GM12878 (cell line): ENCODE data around the gene FAM124B.

Source experiments
- EP300 ChIP-seq, 2 experiments: fragments of 150-350 bp in 1 of 2; IDR thresholded peaks; 2 replicates each; pipeline ENCODE4 v1.6.1; 2011 to 2012; ENCODE audit warnings: low read depth in 2 of 2, low read length in 2 of 2, borderline replicate concordance in 1 of 2, improper control_type of control experiment in 1 of 2, inconsistent platforms in 1 of 2; ENCODE audit not compliant: control insufficient read depth in 1 of 2
- EZH2 ChIP-seq: IDR thresholded peaks from 2 replicates; pipeline ENCODE4 v1.6.1; 2012; ENCODE audit warnings: low read depth, mild to moderate bottlenecking, control low read depth, inconsistent platforms, low read length, borderline replicate concordance; ENCODE audit not compliant: control insufficient read depth
- GABPA ChIP-seq: IDR thresholded peaks from 2 replicates; pipeline ENCODE4 v1.6.1; 2014; ENCODE audit warnings: antibody characterized with exemption, low read depth, mild to moderate bottlenecking, inconsistent platforms
- HDAC2 ChIP-seq: fragments of 200-600 bp; sonication (generic); IDR thresholded peaks from 2 replicates; pipeline ENCODE4 v1.6.1; 2017
- MYC ChIP-seq: IDR thresholded peaks from 2 replicates; pipeline ENCODE4 v1.6.1; 2011; ENCODE audit warnings: mild to moderate bottlenecking, low read length, moderate library complexity, inconsistent platforms; ENCODE audit not compliant: insufficient read depth, insufficient replicate concordance, insufficient read length, severe bottlenecking
- NR2C1 ChIP-seq: fragments of 450-650 bp; IDR thresholded peaks from 2 replicates; pipeline ENCODE4 v1.6.1; 2017; ENCODE audit warnings: antibody characterized with exemption, mild to moderate bottlenecking, moderate library complexity
- RAD21 ChIP-seq: IDR thresholded peaks from 2 replicates; pipeline ENCODE4 v1.6.1; 2011; ENCODE audit warnings: mild to moderate bottlenecking, low read depth, low read length, moderate library complexity; ENCODE audit not compliant: insufficient read depth
- SREBF2 ChIP-seq: IDR thresholded peaks from 2 replicates; pipeline ENCODE4 v1.6.1; 2012; ENCODE audit warnings: mild to moderate bottlenecking, low read length
- TF ChIP-seq, protein P1 (sequence below): IDR thresholded peaks from 2 replicates; pipeline ENCODE4 v1.6.1; 2012; ENCODE audit warnings: mild to moderate bottlenecking, low read depth, low read length
- TF ChIP-seq, protein P2 (sequence below): fragments of 450-650 bp; IDR thresholded peaks from 2 replicates; pipeline ENCODE4 v1.6.1; 2017; ENCODE audit warnings: antibody characterized with exemption, mild to moderate bottlenecking, moderate library complexity
- TF ChIP-seq, protein P3 (sequence below), 3 experiments: IDR thresholded peaks in 2 of 3; conservative IDR thresholded peaks in 1 of 3; 2 replicates each; pipeline ENCODE4 v1.5.1; 2011; ENCODE audit warnings: low read depth in 3 of 3, low read length in 3 of 3, mild to moderate bottlenecking in 3 of 3, control low read depth in 2 of 3, moderate library complexity in 2 of 3, inconsistent platforms in 1 of 3, mixed read lengths in 1 of 3; ENCODE audit not compliant: control insufficient read depth in 2 of 3, insufficient read depth in 1 of 3; ENCODE audit errors: extremely low read depth in 1 of 3
- TF ChIP-seq, protein P4 (sequence below): IDR thresholded peaks from 2 replicates; pipeline ENCODE4 v1.6.1; 2012; ENCODE audit warnings: low read depth, low read length, improper control_type of control experiment

DNA sequence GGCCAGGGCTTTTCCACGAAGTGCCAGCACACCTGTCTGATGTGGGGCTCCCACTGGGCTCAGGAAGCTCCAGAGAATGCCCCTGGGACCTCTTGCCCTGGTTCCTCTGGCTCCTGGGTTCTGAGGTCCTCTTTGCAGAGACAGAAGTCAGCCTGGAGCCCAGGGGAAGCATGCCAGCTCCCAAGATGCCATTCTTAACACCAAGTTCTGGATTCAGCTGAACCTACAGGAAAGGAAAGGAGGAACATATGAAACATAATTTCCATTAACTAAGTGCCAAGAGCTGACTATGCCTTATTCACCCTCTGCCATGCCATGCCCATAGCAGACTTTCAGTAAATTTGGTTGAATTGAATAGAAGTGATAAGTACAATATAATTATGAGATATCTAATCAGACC lies 21.9 kb downstream of the FAM124B start:
- TF ChIP-seq, protein P1, sequence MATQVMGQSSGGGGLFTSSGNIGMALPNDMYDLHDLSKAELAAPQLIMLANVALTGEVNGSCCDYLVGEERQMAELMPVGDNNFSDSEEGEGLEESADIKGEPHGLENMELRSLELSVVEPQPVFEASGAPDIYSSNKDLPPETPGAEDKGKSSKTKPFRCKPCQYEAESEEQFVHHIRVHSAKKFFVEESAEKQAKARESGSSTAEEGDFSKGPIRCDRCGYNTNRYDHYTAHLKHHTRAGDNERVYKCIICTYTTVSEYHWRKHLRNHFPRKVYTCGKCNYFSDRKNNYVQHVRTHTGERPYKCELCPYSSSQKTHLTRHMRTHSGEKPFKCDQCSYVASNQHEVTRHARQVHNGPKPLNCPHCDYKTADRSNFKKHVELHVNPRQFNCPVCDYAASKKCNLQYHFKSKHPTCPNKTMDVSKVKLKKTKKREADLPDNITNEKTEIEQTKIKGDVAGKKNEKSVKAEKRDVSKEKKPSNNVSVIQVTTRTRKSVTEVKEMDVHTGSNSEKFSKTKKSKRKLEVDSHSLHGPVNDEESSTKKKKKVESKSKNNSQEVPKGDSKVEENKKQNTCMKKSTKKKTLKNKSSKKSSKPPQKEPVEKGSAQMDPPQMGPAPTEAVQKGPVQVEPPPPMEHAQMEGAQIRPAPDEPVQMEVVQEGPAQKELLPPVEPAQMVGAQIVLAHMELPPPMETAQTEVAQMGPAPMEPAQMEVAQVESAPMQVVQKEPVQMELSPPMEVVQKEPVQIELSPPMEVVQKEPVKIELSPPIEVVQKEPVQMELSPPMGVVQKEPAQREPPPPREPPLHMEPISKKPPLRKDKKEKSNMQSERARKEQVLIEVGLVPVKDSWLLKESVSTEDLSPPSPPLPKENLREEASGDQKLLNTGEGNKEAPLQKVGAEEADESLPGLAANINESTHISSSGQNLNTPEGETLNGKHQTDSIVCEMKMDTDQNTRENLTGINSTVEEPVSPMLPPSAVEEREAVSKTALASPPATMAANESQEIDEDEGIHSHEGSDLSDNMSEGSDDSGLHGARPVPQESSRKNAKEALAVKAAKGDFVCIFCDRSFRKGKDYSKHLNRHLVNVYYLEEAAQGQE, result no peak
- TF ChIP-seq MYC, result no peak
- no peak for TF ChIP-seq EZH2
- TF ChIP-seq, protein P2, sequence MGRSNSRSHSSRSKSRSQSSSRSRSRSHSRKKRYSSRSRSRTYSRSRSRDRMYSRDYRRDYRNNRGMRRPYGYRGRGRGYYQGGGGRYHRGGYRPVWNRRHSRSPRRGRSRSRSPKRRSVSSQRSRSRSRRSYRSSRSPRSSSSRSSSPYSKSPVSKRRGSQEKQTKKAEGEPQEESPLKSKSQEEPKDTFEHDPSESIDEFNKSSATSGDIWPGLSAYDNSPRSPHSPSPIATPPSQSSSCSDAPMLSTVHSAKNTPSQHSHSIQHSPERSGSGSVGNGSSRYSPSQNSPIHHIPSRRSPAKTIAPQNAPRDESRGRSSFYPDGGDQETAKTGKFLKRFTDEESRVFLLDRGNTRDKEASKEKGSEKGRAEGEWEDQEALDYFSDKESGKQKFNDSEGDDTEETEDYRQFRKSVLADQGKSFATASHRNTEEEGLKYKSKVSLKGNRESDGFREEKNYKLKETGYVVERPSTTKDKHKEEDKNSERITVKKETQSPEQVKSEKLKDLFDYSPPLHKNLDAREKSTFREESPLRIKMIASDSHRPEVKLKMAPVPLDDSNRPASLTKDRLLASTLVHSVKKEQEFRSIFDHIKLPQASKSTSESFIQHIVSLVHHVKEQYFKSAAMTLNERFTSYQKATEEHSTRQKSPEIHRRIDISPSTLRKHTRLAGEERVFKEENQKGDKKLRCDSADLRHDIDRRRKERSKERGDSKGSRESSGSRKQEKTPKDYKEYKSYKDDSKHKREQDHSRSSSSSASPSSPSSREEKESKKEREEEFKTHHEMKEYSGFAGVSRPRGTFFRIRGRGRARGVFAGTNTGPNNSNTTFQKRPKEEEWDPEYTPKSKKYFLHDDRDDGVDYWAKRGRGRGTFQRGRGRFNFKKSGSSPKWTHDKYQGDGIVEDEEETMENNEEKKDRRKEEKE, result no peak
- TF ChIP-seq GABPA, result no peak
- no peak for TF ChIP-seq RAD21
- TF ChIP-seq NR2C1, result no peak
- TF ChIP-seq, protein P3, sequence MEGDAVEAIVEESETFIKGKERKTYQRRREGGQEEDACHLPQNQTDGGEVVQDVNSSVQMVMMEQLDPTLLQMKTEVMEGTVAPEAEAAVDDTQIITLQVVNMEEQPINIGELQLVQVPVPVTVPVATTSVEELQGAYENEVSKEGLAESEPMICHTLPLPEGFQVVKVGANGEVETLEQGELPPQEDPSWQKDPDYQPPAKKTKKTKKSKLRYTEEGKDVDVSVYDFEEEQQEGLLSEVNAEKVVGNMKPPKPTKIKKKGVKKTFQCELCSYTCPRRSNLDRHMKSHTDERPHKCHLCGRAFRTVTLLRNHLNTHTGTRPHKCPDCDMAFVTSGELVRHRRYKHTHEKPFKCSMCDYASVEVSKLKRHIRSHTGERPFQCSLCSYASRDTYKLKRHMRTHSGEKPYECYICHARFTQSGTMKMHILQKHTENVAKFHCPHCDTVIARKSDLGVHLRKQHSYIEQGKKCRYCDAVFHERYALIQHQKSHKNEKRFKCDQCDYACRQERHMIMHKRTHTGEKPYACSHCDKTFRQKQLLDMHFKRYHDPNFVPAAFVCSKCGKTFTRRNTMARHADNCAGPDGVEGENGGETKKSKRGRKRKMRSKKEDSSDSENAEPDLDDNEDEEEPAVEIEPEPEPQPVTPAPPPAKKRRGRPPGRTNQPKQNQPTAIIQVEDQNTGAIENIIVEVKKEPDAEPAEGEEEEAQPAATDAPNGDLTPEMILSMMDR (IDR thresholded peaks at IDR 0.05 in 2 of 3, conservative IDR thresholded peaks at IDR 0.05 in 1 of 3; ENCODE audit: control insufficient read depth in 2 of 3, extremely low read depth in 1 of 3, insufficient read depth in 1 of 3, low read depth in 3 of 3, low read length in 3 of 3), result no peak
- no peak for TF ChIP-seq EP300 (IDR thresholded peaks at IDR 0.05; ENCODE audit: borderline replicate concordance in 1 of 2, control insufficient read depth in 1 of 2, low read depth in 2 of 2, low read length in 2 of 2)
- TF ChIP-seq SREBF2, result no peak
- TF ChIP-seq, protein P4, sequence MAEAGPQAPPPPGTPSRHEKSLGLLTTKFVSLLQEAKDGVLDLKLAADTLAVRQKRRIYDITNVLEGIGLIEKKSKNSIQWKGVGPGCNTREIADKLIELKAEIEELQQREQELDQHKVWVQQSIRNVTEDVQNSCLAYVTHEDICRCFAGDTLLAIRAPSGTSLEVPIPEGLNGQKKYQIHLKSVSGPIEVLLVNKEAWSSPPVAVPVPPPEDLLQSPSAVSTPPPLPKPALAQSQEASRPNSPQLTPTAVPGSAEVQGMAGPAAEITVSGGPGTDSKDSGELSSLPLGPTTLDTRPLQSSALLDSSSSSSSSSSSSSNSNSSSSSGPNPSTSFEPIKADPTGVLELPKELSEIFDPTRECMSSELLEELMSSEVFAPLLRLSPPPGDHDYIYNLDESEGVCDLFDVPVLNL, result no peak
- TF ChIP-seq HDAC2, result no peak
